AG09319 (cell line): ENCODE results near the gene SUCO.

Experiments
- DNase-seq: peaks from one replicate; pipeline ENCODE4 v3.0.0-alpha.2; 2010; ENCODE audit warnings: low read depth; ENCODE audit errors: extremely low read depth
- TF ChIP-seq, protein P1 (sequence below): IDR thresholded peaks from 2 replicates; pipeline ENCODE4 v1.5.1; 2011; ENCODE audit warnings: low read depth, mild to moderate bottlenecking, inconsistent platforms, low read length, moderate library complexity

SUCO gene

DNA sequence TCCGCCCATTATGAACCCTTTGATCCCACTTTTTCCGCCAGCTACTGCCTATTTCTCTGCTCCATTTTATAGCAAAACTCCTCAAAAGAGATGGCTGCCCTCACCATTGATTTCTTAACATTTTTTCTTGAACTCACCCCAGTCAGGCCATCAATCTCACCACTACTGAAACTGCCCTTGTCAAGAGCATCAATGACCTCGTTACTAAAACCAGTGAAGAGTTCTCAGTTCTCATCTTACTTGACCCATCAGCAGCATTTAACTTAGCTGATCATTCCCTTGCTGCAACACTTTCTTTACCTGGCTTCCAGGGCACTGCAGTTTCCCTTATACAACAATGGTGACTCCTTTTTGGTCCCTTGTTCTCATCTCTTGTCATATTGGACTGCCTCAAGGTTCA is 90.8 kb downstream of the SUCO start:
- TF ChIP-seq, protein P1, sequence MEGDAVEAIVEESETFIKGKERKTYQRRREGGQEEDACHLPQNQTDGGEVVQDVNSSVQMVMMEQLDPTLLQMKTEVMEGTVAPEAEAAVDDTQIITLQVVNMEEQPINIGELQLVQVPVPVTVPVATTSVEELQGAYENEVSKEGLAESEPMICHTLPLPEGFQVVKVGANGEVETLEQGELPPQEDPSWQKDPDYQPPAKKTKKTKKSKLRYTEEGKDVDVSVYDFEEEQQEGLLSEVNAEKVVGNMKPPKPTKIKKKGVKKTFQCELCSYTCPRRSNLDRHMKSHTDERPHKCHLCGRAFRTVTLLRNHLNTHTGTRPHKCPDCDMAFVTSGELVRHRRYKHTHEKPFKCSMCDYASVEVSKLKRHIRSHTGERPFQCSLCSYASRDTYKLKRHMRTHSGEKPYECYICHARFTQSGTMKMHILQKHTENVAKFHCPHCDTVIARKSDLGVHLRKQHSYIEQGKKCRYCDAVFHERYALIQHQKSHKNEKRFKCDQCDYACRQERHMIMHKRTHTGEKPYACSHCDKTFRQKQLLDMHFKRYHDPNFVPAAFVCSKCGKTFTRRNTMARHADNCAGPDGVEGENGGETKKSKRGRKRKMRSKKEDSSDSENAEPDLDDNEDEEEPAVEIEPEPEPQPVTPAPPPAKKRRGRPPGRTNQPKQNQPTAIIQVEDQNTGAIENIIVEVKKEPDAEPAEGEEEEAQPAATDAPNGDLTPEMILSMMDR, result no peak
- no peak for DNase-seq

DNA sequence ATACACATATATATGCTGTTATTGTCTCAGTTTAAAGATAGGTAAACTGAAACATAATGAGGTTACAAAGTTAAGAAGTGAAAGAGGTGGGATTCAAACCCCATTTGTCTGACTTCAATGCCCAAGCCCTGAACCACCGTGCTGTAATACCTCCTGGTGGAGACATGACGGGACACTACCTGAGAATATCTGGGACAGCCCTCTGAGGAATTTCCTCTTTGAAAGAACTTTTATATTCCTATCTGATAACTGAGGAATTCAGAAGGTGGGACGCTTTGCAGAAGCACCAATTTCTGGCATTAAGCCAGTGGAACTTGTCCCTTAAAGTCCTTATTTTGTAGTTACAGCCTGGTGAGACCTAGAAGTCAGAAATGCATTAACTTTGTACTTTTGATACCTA is 93.9 kb downstream of the SUCO start:
- DNase-seq, result no peak
- TF ChIP-seq, protein P1, result no peak

DNA sequence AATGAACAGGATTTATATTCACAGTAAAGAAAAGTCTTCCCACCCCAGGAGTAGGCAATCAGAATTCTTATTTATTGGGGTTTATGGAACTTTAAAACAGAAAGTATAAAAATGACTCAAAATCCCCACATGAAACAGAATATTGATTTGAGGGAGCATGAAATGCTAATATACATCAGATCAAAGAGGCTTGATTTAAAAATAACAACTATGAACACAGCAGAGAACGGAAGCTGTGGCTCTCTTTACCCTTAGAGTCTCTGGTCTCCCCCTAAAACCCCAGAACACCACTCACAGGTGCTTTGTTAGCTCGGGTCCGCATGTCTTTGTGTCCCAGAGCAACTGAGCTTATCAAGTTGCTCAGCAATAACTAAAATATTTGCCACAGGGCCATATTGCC is 94.8 kb downstream of the SUCO start:
- TF ChIP-seq, protein P1, result no peak
- no peak for DNase-seq

DNA sequence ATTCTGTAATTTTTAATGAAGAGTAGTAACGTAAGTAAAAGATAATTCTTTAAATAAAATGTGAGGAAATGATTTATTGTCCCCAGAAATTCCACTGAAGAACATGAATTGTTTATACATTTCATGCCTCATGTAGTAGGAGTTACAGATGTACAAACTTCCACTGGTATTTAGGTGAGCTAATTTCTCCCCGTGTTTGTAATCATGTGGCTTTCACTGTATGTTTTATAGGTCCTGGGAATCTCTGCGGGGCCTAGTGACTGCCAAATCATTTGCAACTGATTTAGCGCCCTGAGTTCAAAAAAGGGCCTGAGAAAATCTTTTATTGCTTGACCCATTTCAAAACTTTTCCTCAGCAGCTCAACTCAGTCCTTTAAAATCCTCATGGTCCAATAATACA is 95.5 kb downstream of the SUCO start:
- no peak for DNase-seq
- TF ChIP-seq, protein P1, result no peak

DNA sequence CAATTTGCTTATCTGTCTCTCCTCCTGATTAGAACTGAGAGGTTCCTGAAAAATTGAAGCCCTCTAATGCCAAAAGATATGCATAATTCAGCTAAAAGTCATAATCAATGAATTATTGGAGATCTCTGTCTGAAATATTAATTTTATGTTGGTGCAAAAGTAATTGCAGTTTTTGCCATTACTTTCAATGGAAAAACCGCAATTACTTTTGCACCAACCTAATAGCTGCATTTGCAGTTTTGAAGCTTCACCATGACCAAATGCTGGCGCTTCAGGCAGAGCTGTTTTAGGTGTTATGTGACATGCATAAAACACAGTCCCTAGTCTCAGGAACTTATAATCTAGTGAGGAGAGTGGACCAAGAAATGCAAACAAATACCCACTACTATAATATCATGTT is 96.2 kb downstream of the SUCO start:
- DNase-seq, result no peak
- TF ChIP-seq, protein P1, result no peak

DNA sequence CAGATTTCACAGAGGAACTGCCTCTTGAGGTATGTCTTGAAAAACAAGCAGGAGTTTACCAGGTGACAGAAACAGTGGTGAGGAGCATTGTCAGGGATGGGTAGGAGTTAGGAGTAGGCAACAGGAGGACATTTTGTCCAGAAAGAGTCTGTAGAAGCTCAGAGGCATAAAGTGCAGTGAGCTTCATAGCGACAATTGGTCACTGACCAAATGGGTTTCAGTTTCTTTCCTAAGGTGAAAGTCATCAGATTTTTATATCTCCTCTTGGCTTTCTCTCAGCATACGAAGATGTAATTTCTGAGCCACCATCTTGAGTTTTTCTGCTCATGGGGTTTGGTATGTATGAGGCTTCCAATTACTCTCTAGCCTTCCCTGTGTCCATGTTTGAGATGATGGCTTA is 96.7 kb downstream of the SUCO start:
- DNase-seq, result no peak
- TF ChIP-seq, protein P1, result no peak

DNA sequence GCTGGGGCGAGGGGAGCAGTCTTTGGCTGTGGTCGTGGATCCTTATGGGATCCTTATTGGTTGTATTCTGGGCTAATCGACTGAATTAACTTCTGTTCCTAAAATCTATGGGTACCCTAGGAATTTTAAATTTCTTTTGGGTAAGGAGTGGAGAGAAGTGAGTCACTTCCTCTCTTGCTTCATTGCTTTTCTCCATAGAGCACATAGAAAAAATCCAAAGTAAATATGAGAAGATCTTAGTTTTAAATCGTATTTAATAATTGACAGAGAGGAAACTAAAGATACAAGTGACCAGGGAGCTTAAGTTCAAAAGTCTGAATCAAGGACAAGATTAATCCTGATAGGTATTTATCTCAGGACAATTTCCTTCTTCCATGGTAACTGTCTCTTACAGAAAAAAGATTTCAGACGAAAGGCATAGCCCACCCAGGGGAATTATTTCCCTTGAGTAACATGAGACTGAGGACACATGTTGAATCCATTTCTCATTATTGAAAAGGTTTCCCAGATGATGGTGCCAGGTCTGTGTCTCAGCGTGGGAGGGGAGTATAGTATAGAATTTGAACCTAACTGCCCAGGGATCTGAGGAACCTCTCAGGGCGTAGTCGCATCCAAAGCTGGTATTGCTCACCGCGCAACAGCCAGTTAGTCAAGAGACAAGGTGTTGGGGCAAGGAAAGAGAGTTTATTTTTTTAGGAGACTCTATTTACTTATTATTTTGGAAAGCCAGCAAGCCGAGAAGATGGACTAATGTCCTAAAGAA is 97.3 kb downstream of the SUCO start:
- TF ChIP-seq, protein P1, result no peak
- DNase-seq, result no peak
